Panc1 (cell line): ENCODE results near the gene GCFC2.

ENCODE experiments used
- CTCF ChIP-seq: fragments of 450-650 bp; IDR thresholded peaks from 2 replicates; pipeline ENCODE4 v1.5.1; 2017; ENCODE audit warnings: mild to moderate bottlenecking
- POLR2AphosphoS5 ChIP-seq: IDR thresholded peaks from 2 replicates; pipeline ENCODE4 v1.6.1; 2012; ENCODE audit warnings: mild to moderate bottlenecking, low read depth, low read length, moderate library complexity
- SIN3A ChIP-seq: IDR thresholded peaks from 2 replicates; pipeline ENCODE4 v1.6.1; 2012; ENCODE audit warnings: low read depth, mild to moderate bottlenecking, low read length, moderate library complexity, borderline replicate concordance; ENCODE audit not compliant: insufficient read depth
- TCF7L2 ChIP-seq: IDR thresholded peaks from 2 replicates; pipeline ENCODE4 v1.6.1; 2011; ENCODE audit warnings: mild to moderate bottlenecking, low read depth, low read length, inconsistent platforms

GRCh38 chr2:75657798-75658197 is 52.9 kb downstream of the GCFC2 start:
- TF ChIP-seq CTCF (no peak), POLR2AphosphoS5 (no peak), SIN3A (no peak), TCF7L2 (no peak)
